ENCODE results near the gene DSG3.

GRCh38 chr18:31447530-31448191 lies at the start of gene DSG3:
- TF ChIP-seq YY1 (IDR thresholded peaks at IDR 0.05; ENCODE audit: extremely low read depth, insufficient replicate concordance, low read depth, low read length): no peak
- TF ChIP-seq REST (IDR thresholded peaks at IDR 0.05; ENCODE audit: low read depth): no peak
- no peak for TF ChIP-seq ELF1 (IDR thresholded peaks at IDR 0.05; ENCODE audit: borderline replicate concordance, low read depth)
- TF ChIP-seq EZH2 (IDR thresholded peaks at IDR 0.05): no peak
- no peak for TF ChIP-seq ZBTB33 (IDR thresholded peaks at IDR 0.05; ENCODE audit: extremely low read depth, insufficient replicate concordance, low read length)
- TF ChIP-seq CTCF (IDR thresholded peaks at IDR 0.05 in 2 of 3, conservative IDR thresholded peaks at IDR 0.05 in 1 of 3; ENCODE audit: borderline replicate concordance in 1 of 3, insufficient read depth in 1 of 3, low read depth in 2 of 3, low read length in 2 of 3): no peak
- no peak for TF ChIP-seq POLR2AphosphoS5 (IDR thresholded peaks at IDR 0.05; ENCODE audit: low read depth, low read length)
- no peak for TF ChIP-seq MAX (IDR thresholded peaks at IDR 0.05)
- no peak for TF ChIP-seq POLR2A (IDR thresholded peaks at IDR 0.05; ENCODE audit: borderline replicate concordance, extremely low read depth, insufficient read depth, insufficient read length)
- TF ChIP-seq ZFX (IDR thresholded peaks at IDR 0.05): no peak
